Measurements from ENCODE around the gene SLC19A1.

SLC19A1 gene

GRCh38 chr21:45493401-45494001 lies 48.7 kb downstream of the SLC19A1 start:
- DNase-seq (ENCODE audit: low read depth): no peak

- no peak for DNase-seq (ENCODE audit: low read depth)
Observed at GRCh38 chr21:45492765-45493164, 49.5 kb downstream of the SLC19A1 start.

- DNase-seq (ENCODE audit: low read depth): no peak
Observed at GRCh38 chr21:45491623-45492022, 50.6 kb downstream of the SLC19A1 start.

GRCh38 chr21:45491056-45491455 lies 51.2 kb downstream of the SLC19A1 start:
- DNase-seq (ENCODE audit: low read depth): no peak

GRCh38 chr21:45490049-45490731 lies 52.0 kb downstream of the SLC19A1 start:
- DNase-seq (ENCODE audit: low read depth): no peak

- DNase-seq (ENCODE audit: low read depth): no peak
Observed at GRCh38 chr21:45489722-45489982, 52.6 kb downstream of the SLC19A1 start.

GRCh38 chr21:45488931-45489721 lies 53.1 kb downstream of the SLC19A1 start:
- no peak for DNase-seq (ENCODE audit: low read depth)

- DNase-seq (ENCODE audit: low read depth): no peak
Observed at GRCh38 chr21:45487891-45488600, 54.2 kb downstream of the SLC19A1 start.

GRCh38 chr21:45487161-45487806 lies 55.0 kb downstream of the SLC19A1 start:
- DNase-seq (ENCODE audit: low read depth): no peak

GRCh38 chr21:45486443-45487160 lies 55.6 kb downstream of the SLC19A1 start:
- no peak for DNase-seq (ENCODE audit: low read depth)

- DNase-seq (ENCODE audit: low read depth): no peak
Observed at GRCh38 chr21:45485686-45486442, 56.4 kb downstream of the SLC19A1 start.

GRCh38 chr21:45484318-45484717 lies 57.9 kb downstream of the SLC19A1 start:
- no peak for DNase-seq (ENCODE audit: low read depth)

- no peak for DNase-seq (ENCODE audit: low read depth)
Observed at GRCh38 chr21:45482899-45483821, 59.1 kb downstream of the SLC19A1 start.

GRCh38 chr21:45481977-45482898 lies 60.0 kb downstream of the SLC19A1 start:
- no peak for DNase-seq (ENCODE audit: low read depth)

- DNase-seq (ENCODE audit: low read depth): no peak
Observed at GRCh38 chr21:45481566-45481965, 60.7 kb downstream of the SLC19A1 start.

GRCh38 chr21:45480701-45481500 lies 61.3 kb downstream of the SLC19A1 start:
- no peak for DNase-seq (ENCODE audit: low read depth)

All from T follicular helper cell (primary cell).